GM18526 (cell line): ENCODE results near the gene TPCN2.

Experiments used
- POLR2A ChIP-seq: IDR thresholded peaks from 3 replicates; pipeline ENCODE4 v1.6.1; 2011; ENCODE audit not compliant: insufficient read length; ENCODE audit errors: extremely low read depth

Gene TPCN2

GRCh38 chr11:69155302-69156234 is 106.8 kb downstream of the TPCN2 start, which contains the start of gene SMIM38:
TSS of gene SMIM38 (plus strand) at chr11:69155935. CDS start at chr11:69157847, 1,912 bp downstream.
- TF ChIP-seq POLR2A, result peak; percentile 27

DNA sequence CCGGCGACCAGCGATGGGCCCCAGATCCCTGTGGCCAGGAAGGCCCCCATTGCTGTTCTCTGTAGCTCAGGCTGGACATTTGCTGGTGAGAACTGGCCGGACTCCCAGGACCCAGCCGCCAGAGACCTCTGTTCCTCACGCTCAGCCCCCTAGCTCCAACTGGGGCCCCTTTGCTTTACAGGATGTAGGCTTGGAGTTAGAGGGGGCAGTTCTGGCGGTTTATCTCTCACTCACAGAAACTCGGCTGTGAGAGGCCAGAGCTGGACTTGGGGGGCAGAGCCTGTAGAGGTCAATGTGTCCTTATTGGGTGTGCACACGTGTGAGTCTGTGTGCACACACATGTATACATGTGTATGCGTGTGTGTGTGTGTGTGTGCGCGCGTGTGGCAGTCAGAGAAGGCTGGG is 107.5 kb downstream of the TPCN2 start:
- no peak for TF ChIP-seq POLR2A

GRCh38 chr11:69156673-69157155 is 108.0 kb downstream of the TPCN2 start:
- peak; percentile 9 for TF ChIP-seq POLR2A

- TF ChIP-seq POLR2A, result peak; percentile 6
Observed at GRCh38 chr11:69157156-69157821, 108.6 kb downstream of the TPCN2 start.

DNA sequence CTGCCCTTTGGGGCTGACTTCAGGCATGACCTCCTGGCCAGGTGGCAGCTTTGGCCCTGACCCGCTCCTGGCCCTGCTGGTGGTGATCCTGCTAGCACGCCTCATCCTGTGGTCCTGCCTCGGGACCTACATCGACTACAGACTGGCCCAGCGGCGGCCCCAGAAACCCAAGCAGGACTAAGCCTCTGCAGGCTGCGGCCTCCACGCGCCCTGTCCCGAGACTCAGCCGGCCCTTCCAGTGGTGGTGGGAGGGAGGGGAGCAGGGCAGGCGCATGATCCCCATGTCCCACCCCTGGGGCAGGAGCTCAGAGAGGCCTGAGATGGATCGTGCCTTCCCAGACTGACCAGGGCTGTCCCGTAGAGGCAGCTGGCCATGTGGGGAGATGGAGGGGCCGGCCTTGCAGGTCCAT is 109.1 kb downstream of the TPCN2 start:
- TF ChIP-seq POLR2A, result no peak

GRCh38 chr11:69158301-69159149 is 109.8 kb downstream of the TPCN2 start:
- no peak for TF ChIP-seq POLR2A

DNA sequence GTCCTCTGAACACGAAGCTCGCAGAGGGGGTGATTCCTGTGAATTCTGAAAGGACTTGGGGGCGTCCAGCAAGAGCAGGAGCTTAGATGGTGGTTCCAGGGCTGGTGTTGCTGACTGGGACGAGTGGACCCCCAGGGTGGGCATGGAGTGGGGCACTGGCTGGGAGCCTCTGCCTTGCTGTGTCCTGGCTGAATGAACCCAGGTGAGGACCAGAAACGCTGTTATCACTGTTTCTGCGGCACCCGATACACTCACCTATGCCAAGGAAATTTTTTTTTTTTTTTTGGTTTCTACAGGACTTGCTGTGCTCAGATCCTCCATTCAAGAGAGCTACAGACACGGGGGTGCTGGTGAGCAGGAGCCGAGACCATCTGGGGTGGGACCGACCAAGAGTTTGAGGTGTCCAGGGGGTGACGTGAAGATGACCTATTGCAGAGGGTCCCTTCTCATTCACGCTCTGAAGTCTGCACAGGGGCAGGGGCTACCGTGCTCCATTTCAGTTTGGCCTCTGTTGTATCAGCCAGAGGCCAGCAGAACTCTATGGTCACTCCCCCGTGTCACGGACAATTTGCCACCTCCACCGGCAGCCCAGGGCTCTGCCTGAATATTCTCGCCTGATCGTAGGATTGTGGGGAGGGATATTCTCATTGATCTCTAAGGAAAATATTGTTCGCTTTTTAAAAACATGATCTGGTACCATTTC is 110.6 kb downstream of the TPCN2 start:
- no peak for TF ChIP-seq POLR2A

DNA sequence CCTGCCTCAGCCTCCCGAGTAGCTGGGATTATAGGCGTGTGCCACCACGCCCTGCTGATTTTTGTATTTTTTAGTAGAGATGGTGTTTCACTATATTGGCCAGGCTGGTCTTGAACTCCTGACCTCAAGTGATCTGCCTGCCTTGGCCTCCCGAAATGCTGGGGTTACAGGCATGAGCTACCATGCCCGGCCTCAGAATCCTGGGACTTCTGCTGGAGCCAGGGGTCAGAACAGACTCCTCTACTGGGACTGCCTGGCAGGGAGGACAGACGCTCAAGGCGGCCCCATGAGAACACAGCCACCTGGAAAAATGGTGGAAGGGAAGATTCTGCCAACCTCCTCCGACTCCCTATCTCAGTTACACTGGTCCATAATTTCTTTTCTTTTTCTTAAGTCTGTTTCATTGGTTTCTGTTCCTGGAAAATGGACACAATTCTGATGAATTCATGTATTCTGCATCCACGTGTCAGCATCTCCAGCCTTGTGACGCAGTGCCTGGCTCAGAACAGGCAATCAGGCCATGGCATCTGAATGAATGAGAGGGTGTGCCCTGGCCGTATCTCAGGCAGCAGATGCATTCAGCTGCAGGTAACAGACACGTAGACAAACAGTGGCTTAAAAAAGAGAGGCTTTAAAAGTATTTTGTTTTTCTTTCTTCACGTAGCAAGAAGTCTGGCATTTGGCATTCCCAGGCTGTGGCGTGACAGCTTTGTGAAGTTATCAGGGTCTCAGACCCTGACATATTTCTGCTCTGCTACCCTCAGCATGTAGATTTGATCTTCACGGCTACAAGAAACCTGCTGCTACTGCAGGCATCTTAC is 111.8 kb downstream of the TPCN2 start:
- TF ChIP-seq POLR2A, result no peak

DNA sequence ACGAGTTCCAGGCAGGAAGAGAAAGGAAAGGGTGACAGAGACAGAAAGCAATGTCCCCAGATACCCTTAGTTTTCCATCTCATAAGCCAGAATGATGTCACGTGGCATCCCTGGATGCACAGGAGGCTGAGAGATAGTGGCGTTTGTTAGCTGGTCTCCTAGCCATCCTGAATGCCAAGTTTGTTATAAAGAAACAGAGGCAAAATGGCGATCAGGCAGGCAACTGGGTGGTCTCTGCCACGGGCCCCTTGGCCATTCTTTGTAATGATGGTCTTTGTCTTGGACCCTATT is 112.3 kb downstream of the TPCN2 start:
- TF ChIP-seq POLR2A, result no peak

GRCh38 chr11:69162505-69162904 is 113.8 kb downstream of the TPCN2 start:
- no peak for TF ChIP-seq POLR2A

GRCh38 chr11:69163842-69164241 is 115.1 kb downstream of the TPCN2 start:
- no peak for TF ChIP-seq POLR2A

GRCh38 chr11:69164824-69165223 is 116.1 kb downstream of the TPCN2 start:
- no peak for TF ChIP-seq POLR2A

DNA sequence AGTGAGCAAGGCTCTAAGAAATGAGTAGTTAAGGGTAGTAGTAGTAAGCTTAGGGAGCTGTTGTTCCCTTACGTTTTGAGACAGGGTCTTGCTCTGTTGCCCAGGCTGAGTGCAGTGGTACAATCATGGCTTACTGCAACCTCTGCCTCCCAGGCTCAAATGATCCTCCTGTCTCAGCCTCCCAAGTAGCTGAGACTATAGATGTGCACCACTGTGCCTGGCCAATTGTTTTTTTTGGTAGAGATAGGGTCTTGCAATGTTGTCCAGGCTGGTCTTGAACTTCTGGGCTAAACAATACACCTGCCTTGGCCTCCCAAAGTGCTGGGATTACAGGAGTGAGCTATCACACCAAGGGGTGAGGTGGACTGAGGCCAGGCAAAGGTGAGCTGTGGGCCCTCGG is 117.0 kb downstream of the TPCN2 start:
- no peak for TF ChIP-seq POLR2A
